ENCODE results near the gene ARMC2.
"Not testable (repeated sequence)": the region's sequence is repeated elsewhere in the genome, so short reads cannot be mapped to it uniquely, and the experiment has no call there.

The ARMC2 gene, protein sequence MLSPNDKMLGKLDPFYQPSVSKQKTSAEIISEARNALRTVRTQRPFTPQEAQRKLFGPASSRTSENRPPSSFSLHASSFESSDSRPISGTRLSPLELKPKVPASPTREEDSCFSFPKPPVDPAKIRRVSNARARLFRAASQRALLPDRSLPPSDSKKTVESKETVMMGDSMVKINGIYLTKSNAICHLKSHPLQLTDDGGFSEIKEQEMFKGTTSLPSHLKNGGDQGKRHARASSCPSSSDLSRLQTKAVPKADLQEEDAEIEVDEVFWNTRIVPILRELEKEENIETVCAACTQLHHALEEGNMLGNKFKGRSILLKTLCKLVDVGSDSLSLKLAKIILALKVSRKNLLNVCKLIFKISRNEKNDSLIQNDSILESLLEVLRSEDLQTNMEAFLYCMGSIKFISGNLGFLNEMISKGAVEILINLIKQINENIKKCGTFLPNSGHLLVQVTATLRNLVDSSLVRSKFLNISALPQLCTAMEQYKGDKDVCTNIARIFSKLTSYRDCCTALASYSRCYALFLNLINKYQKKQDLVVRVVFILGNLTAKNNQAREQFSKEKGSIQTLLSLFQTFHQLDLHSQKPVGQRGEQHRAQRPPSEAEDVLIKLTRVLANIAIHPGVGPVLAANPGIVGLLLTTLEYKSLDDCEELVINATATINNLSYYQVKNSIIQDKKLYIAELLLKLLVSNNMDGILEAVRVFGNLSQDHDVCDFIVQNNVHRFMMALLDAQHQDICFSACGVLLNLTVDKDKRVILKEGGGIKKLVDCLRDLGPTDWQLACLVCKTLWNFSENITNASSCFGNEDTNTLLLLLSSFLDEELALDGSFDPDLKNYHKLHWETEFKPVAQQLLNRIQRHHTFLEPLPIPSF

DNA sequence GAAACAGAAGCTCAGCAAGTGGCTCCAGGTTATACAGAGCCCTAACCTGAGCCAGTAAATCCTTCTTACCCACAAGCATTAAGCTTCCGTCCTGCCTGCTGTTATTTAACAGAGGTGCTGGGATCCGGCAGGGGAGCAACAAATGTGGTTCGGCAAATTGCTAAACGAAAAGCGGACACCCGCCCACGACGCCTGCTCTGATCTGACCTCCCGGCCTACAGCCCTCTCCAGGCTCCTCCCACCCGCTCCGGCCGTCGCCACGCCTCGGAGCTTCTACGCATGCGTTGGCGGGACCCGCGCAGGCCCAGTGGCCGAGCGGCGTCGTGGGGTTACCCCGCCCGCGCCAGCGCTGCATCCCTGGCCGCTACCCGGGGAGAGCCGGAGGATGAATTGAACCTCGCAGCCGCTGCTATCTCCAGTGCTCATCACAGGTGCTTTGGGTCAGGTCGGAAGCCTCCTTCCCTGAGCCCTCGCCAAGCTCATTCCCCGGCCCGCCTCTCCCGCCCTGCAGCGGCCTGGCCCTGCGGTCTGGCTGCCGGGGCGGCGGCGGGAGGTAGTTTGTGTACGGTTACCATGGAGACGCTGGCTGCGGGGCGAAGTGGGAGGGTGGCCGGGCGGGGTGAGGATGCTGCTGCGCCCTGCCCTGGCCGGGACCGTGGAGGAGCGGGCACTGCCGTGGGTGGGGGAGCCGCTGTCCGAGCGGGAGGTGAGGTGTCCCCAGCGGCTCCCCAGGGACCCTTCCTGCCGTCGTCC, at the start of gene ARMC2:
Gene ARMC2 (plus strand): TSS at position 307 of the 753 bp plus-strand sequence. CDS start 5,846 bp downstream, outside the sequence.
- peak; percentile 64 for DNase-seq (ENCODE audit: low read depth)

DNA sequence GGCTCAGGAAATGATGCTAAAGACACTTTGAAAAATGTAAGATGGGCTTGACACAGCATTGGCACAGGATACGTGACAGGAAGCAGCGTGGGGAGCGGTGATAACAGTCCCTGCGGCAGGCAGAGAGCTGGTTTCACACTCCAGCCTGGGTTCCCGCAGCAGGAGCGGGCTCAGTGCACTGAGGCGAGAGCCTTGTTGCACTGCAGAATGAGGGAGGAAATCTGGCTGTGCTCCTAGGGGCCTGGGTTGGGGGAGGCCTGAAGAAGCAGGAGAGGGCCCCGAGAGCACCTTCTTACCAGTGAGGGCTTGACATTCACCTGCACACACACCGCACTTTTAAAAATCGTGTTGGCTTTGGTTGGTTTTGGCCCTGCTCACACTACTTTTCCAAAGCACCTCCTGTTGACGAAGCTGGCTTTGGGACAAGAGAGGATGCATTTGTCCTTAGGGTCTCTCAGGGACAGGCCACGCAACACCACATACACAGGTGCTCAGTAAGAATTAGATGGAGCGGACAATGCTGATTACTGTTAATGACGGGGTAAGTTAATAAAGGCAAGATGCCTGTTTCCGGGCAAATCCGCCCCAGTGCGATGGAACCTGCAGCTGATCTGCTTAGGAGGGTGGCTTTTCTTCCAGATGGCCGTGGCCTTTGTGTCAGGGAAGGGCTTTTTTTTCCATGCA, 49.4 kb upstream of the ARMC2 start:
- no peak for DNase-seq (ENCODE audit: low read depth)

DNA sequence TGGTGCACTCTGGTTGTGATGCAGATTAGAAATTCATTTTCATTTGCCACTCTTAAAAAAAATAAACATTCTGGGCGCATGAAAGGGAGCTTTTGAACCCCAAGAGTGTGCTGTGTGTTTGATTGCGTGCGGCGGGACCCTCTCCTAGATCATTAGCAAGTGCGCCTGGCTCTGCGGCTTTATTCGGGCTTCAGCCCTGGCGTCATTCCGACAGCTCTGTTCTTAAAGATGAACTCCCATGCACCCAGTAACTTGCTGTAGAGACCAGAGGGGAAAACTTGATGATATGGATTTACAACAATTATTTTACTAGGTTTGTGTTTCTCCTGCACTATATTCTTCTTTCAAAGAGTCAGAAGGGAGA, 48.9 kb upstream of the ARMC2 start:
- DNase-seq (ENCODE audit: low read depth): no peak

DNA sequence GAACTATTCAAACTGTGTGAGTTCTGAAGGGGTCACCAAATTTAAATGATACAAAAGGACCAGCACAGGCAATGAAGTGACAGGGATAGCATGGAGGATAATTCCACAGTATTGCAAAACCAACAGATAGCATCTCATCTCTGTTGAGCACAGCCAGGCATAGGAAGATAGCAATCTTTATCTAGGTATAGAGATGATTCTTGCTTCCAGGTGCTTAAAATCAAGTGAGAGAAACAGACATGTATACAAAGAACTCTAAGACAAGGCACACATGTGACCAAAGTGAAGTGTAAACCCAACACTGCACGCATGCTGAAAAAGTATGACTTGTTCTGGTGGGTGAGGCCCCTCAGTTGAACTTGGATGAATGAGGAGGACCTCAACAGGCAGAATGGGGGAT, 48.4 kb upstream of the ARMC2 start:
- DNase-seq (ENCODE audit: low read depth): no peak

DNA sequence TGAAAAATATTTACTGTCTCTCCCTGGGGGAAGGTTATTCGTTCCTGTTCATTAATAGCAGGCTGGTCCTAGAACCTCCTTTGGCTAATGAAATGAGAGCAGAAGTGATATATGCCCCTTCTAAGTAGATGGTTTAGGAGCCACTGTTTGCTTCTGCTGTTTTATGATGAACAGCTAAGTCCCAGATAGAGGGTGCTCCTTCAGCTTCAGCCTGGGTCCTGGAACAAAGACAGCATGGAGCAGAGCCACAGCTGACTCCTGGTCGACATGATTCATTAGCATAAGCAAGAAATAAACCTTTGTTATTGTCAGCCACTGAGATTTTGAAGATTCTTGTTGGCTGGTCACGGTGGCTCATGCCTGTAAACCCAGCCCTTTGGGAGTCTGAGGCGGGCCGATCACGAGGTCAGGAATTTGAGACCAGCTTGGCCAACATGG, 47.8 kb upstream of the ARMC2 start:
- no peak for DNase-seq (ENCODE audit: low read depth)

DNA sequence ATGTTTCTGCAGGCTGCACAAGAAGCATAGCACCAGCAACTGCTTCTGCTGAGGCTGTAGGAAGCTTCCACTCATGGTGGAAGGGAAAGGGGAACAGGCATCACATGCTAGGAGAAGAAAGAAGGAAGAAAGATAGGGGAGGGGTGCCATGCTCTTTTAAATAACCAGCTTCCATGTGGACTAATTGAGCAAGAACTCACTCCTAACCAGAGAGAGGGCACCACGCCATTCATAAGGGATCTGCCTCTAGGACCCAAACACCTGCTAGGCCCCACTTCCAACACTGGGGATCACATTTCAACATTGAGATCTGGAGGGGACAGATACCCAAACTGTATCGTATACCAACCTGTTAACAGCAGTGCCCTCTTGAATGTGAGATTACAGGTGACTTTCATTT, 46.9 kb upstream of the ARMC2 start:
- no peak for DNase-seq (ENCODE audit: low read depth)

DNA sequence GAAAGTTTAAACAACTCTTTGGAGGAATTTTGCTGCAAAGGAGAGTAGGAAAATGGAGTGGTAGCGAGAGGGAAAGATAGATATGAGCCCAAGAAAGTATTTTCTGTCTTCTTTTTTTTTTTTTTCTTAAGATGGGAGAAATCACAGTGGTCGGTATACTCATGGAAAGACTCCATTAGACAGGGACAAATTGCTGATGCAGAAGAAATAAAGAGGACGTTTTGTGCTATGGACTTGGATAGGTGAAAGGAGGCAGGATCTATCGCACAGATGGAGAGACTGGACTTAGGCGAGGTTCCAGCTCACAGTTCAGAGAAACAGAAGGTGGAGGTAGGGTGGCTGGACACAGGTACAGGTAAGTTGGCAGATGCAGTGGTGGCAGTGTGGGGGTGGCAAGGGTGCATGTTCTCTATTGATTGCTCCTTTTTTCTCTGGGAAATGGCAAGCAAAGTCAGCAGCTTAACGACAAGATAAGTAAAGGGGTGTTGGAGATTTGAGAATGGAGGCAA, 44.2 kb upstream of the ARMC2 start:
- no peak for DNase-seq (ENCODE audit: low read depth)

GRCh38 chr6:108804956-108805355, 43.3 kb upstream of the ARMC2 start:
- DNase-seq (ENCODE audit: low read depth): no peak

GRCh38 chr6:108805611-108806167, 42.5 kb upstream of the ARMC2 start:
- DNase-seq (ENCODE audit: low read depth): no peak

GRCh38 chr6:108806171-108806570, 42.1 kb upstream of the ARMC2 start:
- no peak for DNase-seq (ENCODE audit: low read depth)

GRCh38 chr6:108806665-108807064, 41.6 kb upstream of the ARMC2 start:
- DNase-seq (ENCODE audit: low read depth): no peak

DNA sequence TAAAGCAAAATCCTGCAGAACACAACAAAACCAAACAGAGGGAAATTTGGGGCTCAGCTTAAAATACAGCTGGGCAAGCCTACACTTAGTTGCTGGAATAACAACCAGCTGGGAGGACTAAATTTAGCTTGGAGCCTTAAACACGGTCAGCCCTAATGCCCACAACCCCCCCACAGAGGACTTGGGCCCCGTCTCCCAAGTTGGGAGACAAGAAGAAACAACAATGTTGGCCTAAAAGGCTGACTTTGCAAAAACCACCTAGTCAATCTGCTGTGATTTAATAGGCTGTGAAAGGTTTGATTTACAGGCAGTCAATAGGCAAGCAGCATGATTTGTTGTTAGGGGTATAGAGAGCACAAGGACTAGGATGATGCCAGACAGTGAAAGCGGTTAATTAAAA, 40.3 kb upstream of the ARMC2 start:
- no peak for DNase-seq (ENCODE audit: low read depth)

DNA sequence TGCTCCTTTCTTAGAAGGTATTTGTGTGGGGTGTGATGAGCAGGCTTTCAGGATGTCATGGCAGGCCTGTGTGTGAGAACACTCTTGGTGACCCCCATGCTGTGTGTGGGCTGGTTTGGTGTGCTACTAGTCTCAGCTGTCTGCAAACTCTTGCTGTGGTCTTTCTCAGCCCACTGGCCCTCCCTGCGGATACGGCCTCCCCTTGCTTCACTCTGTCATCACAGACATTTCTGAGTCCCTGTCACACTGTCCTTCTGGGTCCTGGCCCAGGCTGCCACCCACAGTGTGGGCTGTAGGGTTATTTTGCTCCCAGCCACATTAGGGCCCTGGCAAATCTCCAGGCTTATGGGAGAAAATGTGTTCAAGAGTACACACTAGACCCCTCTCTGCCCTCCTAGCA, 39.0 kb upstream of the ARMC2 start:
- no peak for DNase-seq (ENCODE audit: low read depth)

DNA sequence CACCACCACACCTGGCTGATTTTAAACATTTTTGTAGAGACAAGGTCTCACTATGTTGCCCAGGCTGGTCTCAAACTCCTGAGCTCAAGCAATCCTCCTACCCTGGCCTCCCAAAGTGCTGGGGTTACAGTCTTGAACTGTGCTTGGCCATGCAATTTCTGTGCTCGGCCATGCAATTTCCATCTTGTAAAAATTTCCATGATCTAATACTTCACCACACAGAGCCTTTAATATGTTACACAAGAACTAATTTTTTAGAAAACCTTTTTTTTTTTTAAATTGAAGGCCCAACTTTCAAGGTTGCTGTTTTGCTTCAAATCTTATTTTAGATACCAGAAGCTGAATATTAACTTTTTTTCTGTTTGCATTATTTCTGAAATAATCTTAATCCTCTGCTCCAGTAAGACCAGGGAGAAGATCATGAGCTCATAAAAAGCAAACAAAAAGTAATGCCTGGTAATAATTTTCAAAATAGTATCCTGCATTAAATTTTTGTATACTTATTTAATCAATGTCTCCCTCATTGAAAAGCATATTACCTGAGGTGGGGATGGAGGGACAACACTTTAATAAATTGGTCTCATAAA, 38.1 kb upstream of the ARMC2 start:
- no peak for DNase-seq (ENCODE audit: low read depth)

DNA sequence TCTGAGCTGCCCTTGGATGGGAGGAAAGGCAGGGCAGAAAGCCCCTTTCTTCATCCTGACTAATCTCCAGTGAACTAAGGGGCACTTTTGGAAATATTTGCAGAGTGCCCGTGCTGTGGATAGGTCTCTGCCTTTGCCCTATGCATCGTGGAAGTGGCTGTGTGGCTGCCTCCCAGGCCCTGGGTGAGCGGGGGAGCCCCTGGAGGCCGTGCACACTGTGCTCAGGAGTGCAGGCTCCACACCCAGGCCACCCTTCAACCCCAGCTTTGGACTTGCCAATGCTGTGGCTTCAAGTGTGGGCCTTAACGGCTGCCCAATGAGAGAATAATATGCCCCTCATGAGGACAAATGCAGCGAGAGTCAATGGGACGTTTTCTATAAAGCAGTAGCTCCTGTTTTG, 36.7 kb upstream of the ARMC2 start:
- no peak for DNase-seq (ENCODE audit: low read depth)

- not testable (repeated sequence) for DNase-seq (ENCODE audit: low read depth)
Observed at GRCh38 chr6:108813218-108813617, 35.0 kb upstream of the ARMC2 start.

DNA sequence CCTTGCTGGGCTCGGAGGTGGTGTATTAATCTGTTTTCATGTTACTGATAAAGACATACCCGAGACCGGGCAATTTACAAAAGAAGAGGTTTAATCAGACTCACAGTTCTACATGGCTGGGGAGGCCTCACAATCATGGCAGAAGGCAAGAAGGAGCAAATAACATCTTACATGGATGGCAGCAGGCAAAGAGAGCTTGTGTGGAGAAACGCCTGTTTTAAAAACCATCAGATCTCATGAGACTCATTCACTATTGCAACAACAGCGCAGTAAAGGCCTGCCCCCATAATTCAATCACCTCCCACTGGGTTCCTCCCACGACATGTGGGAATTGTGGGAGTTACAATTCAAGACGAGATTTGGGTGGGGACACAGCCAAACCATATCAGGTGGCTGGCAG, 30.9 kb upstream of the ARMC2 start:
- not testable (repeated sequence) for DNase-seq (ENCODE audit: low read depth)

DNA sequence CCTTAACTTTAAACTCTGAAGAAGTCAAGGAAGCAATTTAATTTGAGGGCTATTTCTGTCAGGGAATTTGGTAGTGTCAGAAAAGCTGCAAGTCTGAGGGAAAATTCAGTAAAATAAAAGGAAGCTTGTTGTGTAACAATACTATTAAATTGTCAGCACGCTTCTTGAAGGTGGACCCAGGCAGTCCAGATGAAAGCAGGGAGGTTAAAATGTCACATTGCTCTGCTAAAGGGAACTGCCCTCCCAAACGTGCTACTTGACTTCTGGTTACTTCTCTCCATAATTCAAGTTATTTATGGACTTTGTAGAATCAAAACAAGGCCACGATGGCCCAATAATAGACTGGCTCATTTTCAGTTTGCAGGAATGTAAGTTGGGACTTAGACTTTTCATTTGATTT, 28.2 kb upstream of the ARMC2 start:
- no peak for DNase-seq (ENCODE audit: low read depth)

GRCh38 chr6:108822401-108822800, 25.8 kb upstream of the ARMC2 start:
- no peak for DNase-seq (ENCODE audit: low read depth)

- DNase-seq (ENCODE audit: low read depth): no peak
Observed at GRCh38 chr6:108825326-108825725, 22.9 kb upstream of the ARMC2 start.

GRCh38 chr6:108831104-108831503, 17.1 kb upstream of the ARMC2 start:
- no peak for DNase-seq (ENCODE audit: low read depth)
